Superior temporal gyrus (tissue), 1 donor: ENCODE measurements around the gene TPBGL.

Source experiments
- DNase-seq: peaks from one replicate; pipeline ENCODE4 v3.0.0-alpha.2; 2016; ENCODE audit errors: extremely low spot score

The TPBGL gene

GRCh38 chr11:75246006-75246670 is 5.6 kb downstream of the TPBGL start:
- DNase-seq, result no peak

GRCh38 chr11:75246671-75247350 is 6.2 kb downstream of the TPBGL start:
- DNase-seq, result no peak

GRCh38 chr11:75248924-75249256 is 8.3 kb downstream of the TPBGL start:
- DNase-seq, result no peak

- no peak for DNase-seq
Measured at GRCh38 chr11:75249704-75250103, 9.1 kb downstream of the TPBGL start.

- DNase-seq, result no peak
Measured at GRCh38 chr11:75254326-75254725, 13.8 kb downstream of the TPBGL start.

- no peak for DNase-seq
Measured at GRCh38 chr11:75260396-75261170, 20.0 kb downstream of the TPBGL start.

GRCh38 chr11:75261902-75262361 is 21.4 kb downstream of the TPBGL start:
- DNase-seq, result no peak

GRCh38 chr11:75262436-75262835 is 21.9 kb downstream of the TPBGL start:
- no peak for DNase-seq

- no peak for DNase-seq
Measured at GRCh38 chr11:75262961-75263852, 22.6 kb downstream of the TPBGL start.

GRCh38 chr11:75263944-75264349 is 23.4 kb downstream of the TPBGL start:
- no peak for DNase-seq

- no peak for DNase-seq
Measured at GRCh38 chr11:75264356-75264755, 23.8 kb downstream of the TPBGL start.

- DNase-seq, result no peak
Measured at GRCh38 chr11:75264971-75265370, 24.4 kb downstream of the TPBGL start.

- no peak for DNase-seq
Measured at GRCh38 chr11:75265851-75266531, 25.4 kb downstream of the TPBGL start.

- no peak for DNase-seq
Measured at GRCh38 chr11:75267171-75267970, 26.8 kb downstream of the TPBGL start.

- no peak for DNase-seq
Measured at GRCh38 chr11:75268626-75269366, 28.2 kb downstream of the TPBGL start.

- DNase-seq, result no peak
Measured at GRCh38 chr11:75269367-75269660, 28.7 kb downstream of the TPBGL start.

GRCh38 chr11:75269896-75270295 is 29.3 kb downstream of the TPBGL start:
- no peak for DNase-seq

GRCh38 chr11:75270896-75271418 is 30.4 kb downstream of the TPBGL start:
- DNase-seq, result no peak

GRCh38 chr11:75271730-75272129 is 31.2 kb downstream of the TPBGL start:
- no peak for DNase-seq

- DNase-seq, result no peak
Measured at GRCh38 chr11:75272391-75272790, 31.8 kb downstream of the TPBGL start.
